Esophagus muscularis mucosa (tissue), 4 donors: ENCODE results near the gene GMCL1. TPM values are rescaled to one million over a fixed set of nuclear protein-coding genes. Genes with fewer than 3 reads are reported as not detected.

Experiments used
- DNase-seq: peaks from one replicate; pipeline ENCODE4 v3.0.0-alpha.2; 2017; ENCODE audit errors: extremely low spot score
- H3K27ac ChIP-seq, 4 donors: fragments of 200-600 bp; sonication (generic); replicated peaks in 1 of 4; 1 replicate in 3 of 4; 2 replicates in 1 of 4; pipeline ENCODE4 v1.5.1; 2016 to 2019; ENCODE audit warnings: mild to moderate bottlenecking in 1 of 4
- H3K27me3 ChIP-seq, 4 donors: fragments of 200-600 bp; sonication (generic); one replicate each; pipeline versions ENCODE4 v1.5.1 to v1.6.0; 2016 to 2019
- H3K36me3 ChIP-seq, 4 donors: fragments of 200-600 bp; sonication (generic); one replicate each; pipeline ENCODE4 v1.5.1; 2016 to 2019
- H3K4me1 ChIP-seq, 4 donors: fragments of 200-600 bp; sonication (generic); one replicate each; pipeline ENCODE4 v1.5.1; 2016 to 2019
- H3K4me3 ChIP-seq, 4 donors: fragments of 200-600 bp; sonication (generic); 1 replicate in 2 of 4; 2 replicates in 2 of 4; pipeline ENCODE4 v1.5.1; 2016 to 2019; ENCODE audit warnings: mild to moderate bottlenecking in 4 of 4, moderate library complexity in 1 of 4
- H3K9me3 ChIP-seq, 4 donors: fragments of 200-600 bp; sonication (generic); 1 replicate in 3 of 4; 2 replicates in 1 of 4; pipeline ENCODE4 v1.5.1; 2016 to 2019
- EP300 ChIP-seq: sonication (generic); formaldehyde crosslinking; IDR thresholded peaks from one replicate; pipeline ENCODE4 v1.6.1; 2017; ENCODE audit warnings: antibody characterized with exemption
- POLR2A ChIP-seq: fragments of 450-650 bp; IDR thresholded peaks from one replicate; pipeline ENCODE4 v1.6.1; 2017; ENCODE audit warnings: antibody characterized with exemption, moderate library complexity, mild to moderate bottlenecking, low read depth
- POLR2AphosphoS5 ChIP-seq, 2 donors: sonication (generic); formaldehyde crosslinking; IDR thresholded peaks; one replicate each; pipeline ENCODE4 v1.6.1; 2017; ENCODE audit warnings: antibody characterized with exemption in 2 of 2
- WGBS: methylation state at CpG from one replicate; pipeline ENCODE4 v1.1.5; 2018; 5-methylcytosine and 5-hydroxymethylcytosine counted together
- intact Hi-C: fragments of 100-400 bp; cut with DNase I; formaldehyde crosslinking; loops from one replicate; pipeline ENCODE4 v1.15.1; 2023
- total RNA-seq, 4 donors: library from RNA; depleted of rRNA; stranded (reverse); fragments of >200 nt; gene quantifications; one replicate each; pipeline versions ENCODE4 v1.1.0 to v1.2.1, GENCODE V29; 2016
- TF ChIP-seq, protein P1 (sequence below), 3 experiments: fragments of 200-600 bp in 2 of 3; fragments of 450-650 bp in 1 of 3; sonication (generic) in 2 of 3; IDR thresholded peaks; one replicate each; pipeline ENCODE4 v1.5.1; 2017 to 2019; ENCODE audit warnings: antibody characterized with exemption in 3 of 3, mild to moderate bottlenecking in 2 of 3, moderate library complexity in 1 of 3

The GMCL1 gene
- total RNA-seq, 4 donors from 2014 or later, result 9.5 to 13.7 (median 10.3) TPM

DNA sequence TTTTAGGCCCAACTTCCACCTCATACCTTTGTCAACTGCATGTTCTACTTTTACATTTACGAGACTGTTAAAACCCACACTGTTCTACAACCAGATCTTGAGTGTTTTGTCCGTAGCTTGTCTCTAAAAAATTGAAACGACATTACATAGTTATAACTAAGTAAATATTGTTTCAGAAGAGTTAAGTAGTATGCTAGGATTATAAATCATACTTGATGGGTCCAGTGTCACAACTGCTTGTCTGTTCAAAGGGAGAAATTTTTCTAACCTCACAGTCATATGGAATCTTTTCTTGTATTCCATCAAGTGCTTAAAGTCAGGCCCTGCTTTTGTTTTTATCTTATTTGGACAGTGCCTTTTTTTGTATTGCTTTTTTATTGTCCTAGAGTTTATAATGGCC, 4.3 kb downstream of the GMCL1 start:
- H3K36me3 ChIP-seq, result no peaks in the 10 kb centered on the region
- no peak for DNase-seq
- no peaks in the 10 kb centered on the region for H3K27me3 ChIP-seq
- WGBS, result 89% methylated on average over 3 of the region's 3 CpGs
- H3K27ac ChIP-seq, result no peak overlapping the region
- H3K4me1 ChIP-seq, result peaks cover 20 to 38% (median 30%) of the 10 kb centered on the region in 4 donors
- no peak overlapping the region for H3K4me3 ChIP-seq
- no peaks in the 10 kb centered on the region for H3K9me3 ChIP-seq
- TF ChIP-seq POLR2AphosphoS5 (IDR thresholded peaks at IDR 0.05), result no peak
- TF ChIP-seq, protein P1, sequence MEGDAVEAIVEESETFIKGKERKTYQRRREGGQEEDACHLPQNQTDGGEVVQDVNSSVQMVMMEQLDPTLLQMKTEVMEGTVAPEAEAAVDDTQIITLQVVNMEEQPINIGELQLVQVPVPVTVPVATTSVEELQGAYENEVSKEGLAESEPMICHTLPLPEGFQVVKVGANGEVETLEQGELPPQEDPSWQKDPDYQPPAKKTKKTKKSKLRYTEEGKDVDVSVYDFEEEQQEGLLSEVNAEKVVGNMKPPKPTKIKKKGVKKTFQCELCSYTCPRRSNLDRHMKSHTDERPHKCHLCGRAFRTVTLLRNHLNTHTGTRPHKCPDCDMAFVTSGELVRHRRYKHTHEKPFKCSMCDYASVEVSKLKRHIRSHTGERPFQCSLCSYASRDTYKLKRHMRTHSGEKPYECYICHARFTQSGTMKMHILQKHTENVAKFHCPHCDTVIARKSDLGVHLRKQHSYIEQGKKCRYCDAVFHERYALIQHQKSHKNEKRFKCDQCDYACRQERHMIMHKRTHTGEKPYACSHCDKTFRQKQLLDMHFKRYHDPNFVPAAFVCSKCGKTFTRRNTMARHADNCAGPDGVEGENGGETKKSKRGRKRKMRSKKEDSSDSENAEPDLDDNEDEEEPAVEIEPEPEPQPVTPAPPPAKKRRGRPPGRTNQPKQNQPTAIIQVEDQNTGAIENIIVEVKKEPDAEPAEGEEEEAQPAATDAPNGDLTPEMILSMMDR (IDR thresholded peaks at IDR 0.05), result no peak
- no peak for TF ChIP-seq EP300
- TF ChIP-seq POLR2A, result no peak
- intact Hi-C loops, result no loop called here

DNA sequence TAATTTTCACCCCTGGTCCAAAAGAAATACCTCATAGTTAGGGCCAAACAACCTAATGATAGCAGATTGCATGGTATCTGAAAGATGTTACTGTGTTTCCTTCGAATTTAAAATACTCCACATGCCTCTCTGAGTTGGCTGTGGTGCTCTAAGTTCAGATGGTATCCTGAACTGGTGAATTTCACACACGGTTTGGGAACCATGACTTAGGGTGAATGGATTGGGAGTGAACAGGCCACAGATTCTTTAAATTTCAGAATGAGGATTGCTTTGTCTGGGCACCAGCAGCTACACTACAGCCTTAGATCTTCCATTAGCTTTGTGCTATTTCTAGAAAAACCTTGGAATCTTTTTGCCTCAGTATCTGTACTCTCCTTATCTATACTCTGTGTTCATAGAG, 6.2 kb downstream of the GMCL1 start:
- Histone ChIP-seq H3K4me1 (peaks cover 15 to 28% (median 22%) of the 10 kb centered on the region in 4 donors), H3K27me3 (no peaks in the 10 kb centered on the region), H3K9me3 (no peaks in the 10 kb centered on the region), H3K4me3 (no peak overlapping the region), H3K36me3 (peaks cover 0 to 14% (median 9%) of the 10 kb centered on the region in 4 donors), H3K27ac (no peak overlapping the region)
- 86% methylated on average over 2 of the region's 2 CpGs for WGBS
- no peak for DNase-seq
- intact Hi-C loops, result no loop called here
- no peak for TF ChIP-seq POLR2A
- no peak for TF ChIP-seq POLR2AphosphoS5 (IDR thresholded peaks at IDR 0.05)
- no peak for TF ChIP-seq EP300
- TF ChIP-seq, protein P1 (IDR thresholded peaks at IDR 0.05), result no peak

DNA sequence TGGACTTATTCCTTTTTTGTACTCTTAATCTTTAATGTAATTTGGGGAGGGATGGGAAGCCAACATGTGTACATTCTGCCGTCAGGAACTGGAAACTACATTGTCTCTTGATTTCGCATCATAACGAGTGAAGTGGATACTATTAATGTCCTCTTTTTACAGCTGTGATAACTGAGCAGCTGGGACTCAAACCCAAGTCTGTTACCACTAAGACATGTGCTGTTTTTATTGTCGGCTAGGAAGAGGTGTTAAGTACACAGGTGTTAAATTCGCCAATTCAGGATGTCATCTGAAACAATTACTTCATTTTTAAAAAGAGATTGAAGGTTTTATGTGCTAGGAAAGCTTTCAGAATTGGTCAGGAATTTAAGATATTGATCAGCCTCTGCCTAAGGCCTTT, 6.9 kb downstream of the GMCL1 start:
- WGBS, result 77% methylated on average over 5 of the region's 5 CpGs
- no peak overlapping the region for H3K27ac ChIP-seq
- peaks cover 9 to 22% (median 16%) of the 10 kb centered on the region in 4 donors for H3K4me1 ChIP-seq
- no peak for DNase-seq
- H3K27me3 ChIP-seq, result no peaks in the 10 kb centered on the region
- H3K9me3 ChIP-seq, result no peaks in the 10 kb centered on the region
- H3K4me3 ChIP-seq, result no peak overlapping the region
- peaks cover 0 to 20% (median 12%) of the 10 kb centered on the region in 4 donors for H3K36me3 ChIP-seq
- TF ChIP-seq EP300, result no peak
- TF ChIP-seq, protein P1 (IDR thresholded peaks at IDR 0.05), result no peak
- TF ChIP-seq POLR2A, result no peak
- no peak for TF ChIP-seq POLR2AphosphoS5 (IDR thresholded peaks at IDR 0.05)
- intact Hi-C loops, result no loop called here

DNA sequence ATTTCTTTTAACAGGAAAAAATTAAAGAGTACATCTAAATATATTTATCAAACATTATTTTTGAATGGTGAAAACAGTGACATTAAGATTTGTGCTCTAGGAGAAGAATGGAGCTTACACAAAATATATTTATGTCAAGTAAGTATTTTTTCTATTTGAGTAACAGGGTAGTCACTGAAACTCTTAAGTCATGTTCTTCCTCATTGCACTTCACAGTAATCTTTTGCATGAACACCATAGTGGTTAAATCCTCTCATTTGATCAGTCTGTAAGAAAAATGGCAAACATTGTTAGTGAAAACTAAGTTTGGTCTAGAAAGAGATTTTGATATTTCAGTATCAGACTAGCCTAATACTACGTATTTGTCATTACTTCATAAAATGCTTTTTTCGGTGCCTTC, 8.1 kb downstream of the GMCL1 start:
- intact Hi-C loops, result no loop called here
- 87% methylated on average over 2 of the region's 2 CpGs for WGBS
- no peak for DNase-seq

More for the DNA sequence above, 8.1 kb downstream of the GMCL1 start:
- Histone ChIP-seq H3K36me3 (peaks cover 0 to 25% (median 16%) of the 10 kb centered on the region in 4 donors), H3K27me3 (no peaks in the 10 kb centered on the region), H3K4me1 (peaks cover 0 to 11% (median 5%) of the 10 kb centered on the region in 4 donors), H3K9me3 (no peaks in the 10 kb centered on the region), H3K27ac (no peak overlapping the region), H3K4me3 (no peak overlapping the region)
- TF ChIP-seq EP300 (no peak), POLR2AphosphoS5 (IDR thresholded peaks at IDR 0.05) (no peak), POLR2A (no peak)
- TF ChIP-seq, protein P1 (IDR thresholded peaks at IDR 0.05), result no peak
